Erythroblast (primary cell): ENCODE results near the gene IL1RAPL2.
"Not testable (repeated sequence)": the region's sequence is repeated elsewhere in the genome, so short reads cannot be mapped to it uniquely, and the experiment has no call there.

ENCODE experiments used
- GATA1 ChIP-seq: IDR thresholded peaks from 2 replicates; pipeline ENCODE4 v1.6.1; 2011; ENCODE audit warnings: low read depth, mild to moderate bottlenecking, control low read depth, low read length, moderate library complexity
- POLR2A ChIP-seq: IDR thresholded peaks from 2 replicates; pipeline ENCODE4 v1.6.1; 2011; ENCODE audit warnings: mild to moderate bottlenecking, low read length

DNA sequence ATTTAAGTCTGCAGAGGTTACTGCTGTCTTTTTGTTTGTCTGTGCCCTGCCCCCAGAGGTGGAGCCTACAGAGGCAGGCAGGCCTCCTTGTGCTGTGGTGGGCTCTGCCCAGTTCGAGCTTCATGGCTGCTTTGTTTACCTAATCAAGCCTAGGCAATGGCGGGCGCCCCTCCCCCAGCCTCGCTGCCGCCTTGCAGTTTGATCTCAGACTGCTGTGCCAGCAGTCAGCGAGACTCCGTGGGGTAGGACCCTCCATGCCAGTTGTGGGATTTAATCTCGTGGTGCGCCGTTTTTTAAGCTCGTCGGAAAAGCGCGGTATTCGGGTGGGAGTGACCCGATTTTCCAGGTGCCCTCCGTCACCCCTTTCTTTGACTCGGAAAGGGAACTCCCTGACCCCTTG is 111.5 kb downstream of the IL1RAPL2 start:
- not testable (repeated sequence) for TF ChIP-seq POLR2A, GATA1
